WTC11 (cell line): ENCODE measurements around the gene MAN2B1. TPM values are rescaled to one million over a fixed set of nuclear protein-coding genes. Genes with fewer than 3 reads are reported as not detected.

Experiments used
- ATAC-seq: fragments of 200-7000 bp; cut with Tn5 transposase; 2 replicates; pipeline ENCODE4 v1.10.0; 2021; ENCODE audit warnings: mild to moderate bottlenecking, moderate library complexity
- CTCF ChIA-PET: fragments of 300-600 bp; sonication (Branson Sonifier 250); formaldehyde crosslinking; loops from one replicate; lab custom pipeline; 2021; ENCODE audit warnings: antibody characterized with exemption; lab: Charles Lee
- POLR2A ChIA-PET: fragments of 350-600 bp; sonication (Branson Sonifier 250); formaldehyde crosslinking; loops from one replicate; lab custom pipeline; 2021; ENCODE audit warnings: antibody characterized with exemption; lab: Charles Lee
- DNase-seq: peaks from one replicate; pipeline ENCODE4 v3.0.0; 2021; ENCODE audit warnings: low spot score
- H3K27ac Mint-ChIP-seq: 2 replicates; pipeline ENCODE4 v1.8.0; 2021; ENCODE audit warnings: mixed read lengths
- H3K27me3 Mint-ChIP-seq: 2 replicates; pipeline ENCODE4 v1.8.0; 2021; ENCODE audit warnings: low read depth, mild to moderate bottlenecking, moderate library complexity, mixed read lengths
- H3K36me3 Mint-ChIP-seq: 2 replicates; pipeline ENCODE4 v1.8.0; 2021; ENCODE audit warnings: mixed read lengths
- H3K4me1 Mint-ChIP-seq: 2 replicates; pipeline ENCODE4 v1.8.0; 2022; ENCODE audit warnings: mixed read lengths
- H3K4me3 Mint-ChIP-seq: 2 replicates; pipeline ENCODE4 v1.8.0; 2021; ENCODE audit warnings: mild to moderate bottlenecking, moderate library complexity, mixed read lengths
- H3K9me3 Mint-ChIP-seq: 2 replicates; pipeline ENCODE4 v1.8.0; 2021; ENCODE audit warnings: mixed read lengths
- CBFB ChIP-seq: sonication (generic); formaldehyde crosslinking; IDR thresholded peaks from 2 replicates; pipeline ENCODE4 v1.8.1; 2022; ENCODE audit warnings: mild to moderate bottlenecking, low read depth, missing genetic modification reagents
- CREB1 ChIP-seq: sonication (generic); formaldehyde crosslinking; IDR thresholded peaks from 2 replicates; pipeline ENCODE4 v1.8.0; 2023; ENCODE audit warnings: mild to moderate bottlenecking, missing genetic modification reagents
- FOXK1 ChIP-seq: sonication (generic); formaldehyde crosslinking; IDR thresholded peaks from 2 replicates; pipeline ENCODE4 v1.8.0; 2022; ENCODE audit warnings: mild to moderate bottlenecking, moderate library complexity, missing genetic modification reagents
- FOXP1 ChIP-seq: sonication (generic); formaldehyde crosslinking; IDR thresholded peaks from 2 replicates; pipeline ENCODE4 v1.8.0; 2022; ENCODE audit warnings: missing genetic modification reagents, mild to moderate bottlenecking, moderate library complexity, borderline replicate concordance
- IRF2 ChIP-seq: sonication (generic); formaldehyde crosslinking; IDR thresholded peaks from 2 replicates; pipeline ENCODE4 v1.8.0; 2022; ENCODE audit warnings: low read depth, missing genetic modification reagents, borderline replicate concordance
- JUN ChIP-seq: sonication (generic); formaldehyde crosslinking; IDR thresholded peaks from 2 replicates; pipeline ENCODE4 v1.8.0; 2023; ENCODE audit warnings: mild to moderate bottlenecking, missing genetic modification reagents
- MXD4 ChIP-seq: fragments of 250-450 bp; sonication (Bioruptor Pico); IDR thresholded peaks from 2 replicates; pipeline ENCODE4 v1.8.0; 2021; ENCODE audit warnings: mild to moderate bottlenecking, moderate library complexity, borderline replicate concordance
- NFATC4 ChIP-seq: fragments of 250-450 bp; sonication (Bioruptor Pico); IDR thresholded peaks from 2 replicates; pipeline ENCODE4 v1.9.0; 2021; ENCODE audit warnings: mild to moderate bottlenecking
- SMAD3 ChIP-seq: sonication (generic); formaldehyde crosslinking; IDR thresholded peaks from 2 replicates; pipeline ENCODE4 v1.8.0; 2022; ENCODE audit warnings: missing genetic modification reagents, mild to moderate bottlenecking, borderline replicate concordance
- TP53 ChIP-seq: sonication (generic); formaldehyde crosslinking; IDR thresholded peaks from 2 replicates; pipeline ENCODE4 v1.8.1; 2023; ENCODE audit warnings: mild to moderate bottlenecking, missing genetic modification reagents
- ZNF138 ChIP-seq: sonication (generic); formaldehyde crosslinking; conservative IDR thresholded peaks from 2 replicates; pipeline ENCODE4 v1.8.1; 2022; ENCODE audit warnings: mild to moderate bottlenecking, moderate library complexity, missing genetic modification reagents
- ZNF219 ChIP-seq: sonication (generic); formaldehyde crosslinking; IDR thresholded peaks from 2 replicates; pipeline ENCODE4 v1.8.0; 2023; ENCODE audit warnings: missing genetic modification reagents, mild to moderate bottlenecking, borderline replicate concordance
- ZNF423 ChIP-seq: fragments of 250-450 bp; sonication (Bioruptor Pico); IDR thresholded peaks from 2 replicates; pipeline ENCODE4 v2.1.2; 2022; ENCODE audit warnings: mild to moderate bottlenecking, moderate library complexity
- total RNA-seq: library from RNA; stranded (reverse); gene quantifications from 3 replicates; pipeline ENCODE4 v1.2.3, GENCODE V29; 2021
- TF ChIP-seq, protein P1 (sequence below): sonication (generic); formaldehyde crosslinking; IDR thresholded peaks from 2 replicates; pipeline ENCODE4 v1.8.1; 2023; ENCODE audit warnings: mild to moderate bottlenecking, missing genetic modification reagents, moderate library complexity
- TF ChIP-seq, protein P2 (sequence below): sonication (generic); formaldehyde crosslinking; conservative IDR thresholded peaks from 2 replicates; pipeline ENCODE4 v1.8.1; 2023; ENCODE audit warnings: mild to moderate bottlenecking, low read depth, missing genetic modification reagents, moderate library complexity
- TF ChIP-seq, protein P3 (sequence below): sonication (generic); formaldehyde crosslinking; IDR thresholded peaks from 2 replicates; pipeline ENCODE4 v1.8.1; 2023; ENCODE audit warnings: mild to moderate bottlenecking, missing genetic modification reagents, moderate library complexity
- TF ChIP-seq, protein P4 (sequence below): fragments of 250-450 bp; sonication (Bioruptor Pico); IDR thresholded peaks from 2 replicates; pipeline ENCODE4 v1.9.0; 2021; ENCODE audit warnings: moderate library complexity, mild to moderate bottlenecking, inconsistent platforms, borderline replicate concordance
- TF ChIP-seq, protein P5 (sequence below): sonication (generic); formaldehyde crosslinking; IDR thresholded peaks from 2 replicates; pipeline ENCODE4 v1.8.0; 2022; ENCODE audit warnings: mild to moderate bottlenecking, missing genetic modification reagents

The MAN2B1 gene
- total RNA-seq, 1 experiment from 2014 or later: 73.4 TPM

DNA sequence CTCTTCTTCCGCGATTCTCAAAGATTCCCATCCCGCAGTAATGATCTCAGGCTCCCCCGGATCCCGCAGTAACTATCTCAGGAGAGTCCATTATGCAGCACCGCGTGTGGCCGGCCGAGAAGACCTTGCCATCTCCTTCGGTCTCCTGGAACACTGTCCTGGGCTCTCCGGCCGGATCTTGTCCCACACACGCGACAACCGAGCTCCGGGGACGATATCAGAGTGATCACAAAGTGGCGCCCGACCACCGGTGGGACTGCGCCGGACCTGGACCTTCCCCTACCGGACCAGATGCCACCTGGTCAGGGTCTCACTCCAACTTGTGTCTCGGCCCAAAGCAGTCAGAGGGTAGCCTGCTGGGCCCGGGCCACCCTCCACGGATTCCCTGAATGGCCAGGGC lies 24.0 kb downstream of the MAN2B1 start:
- no peak overlapping the region for H3K27ac Mint-ChIP-seq
- POLR2A ChIA-PET: no interaction called here
- H3K4me1 Mint-ChIP-seq: peaks cover 10% of the 10 kb centered on the region
- CTCF ChIA-PET: interaction anchor here (1.5 kb wide), 1 partner anchor 31 kb away, joined by 4 read pairs; no protein-coding TSS in a partner anchor
- H3K27me3 Mint-ChIP-seq: peaks cover 27% of the 10 kb centered on the region
- ATAC-seq (no peak), DNase-seq (no peak)
- H3K9me3 Mint-ChIP-seq: no peaks in the 10 kb centered on the region
- TF ChIP-seq MXD4 (CRISPR knock-in tag) (no peak), IRF2 (CRISPR knock-in tag) (no peak), ZNF138 (CRISPR knock-in tag) (no peak), JUN (CRISPR knock-in tag) (no peak)
- H3K36me3 Mint-ChIP-seq: no peaks in the 10 kb centered on the region
- no peak overlapping the region for H3K4me3 Mint-ChIP-seq

DNA sequence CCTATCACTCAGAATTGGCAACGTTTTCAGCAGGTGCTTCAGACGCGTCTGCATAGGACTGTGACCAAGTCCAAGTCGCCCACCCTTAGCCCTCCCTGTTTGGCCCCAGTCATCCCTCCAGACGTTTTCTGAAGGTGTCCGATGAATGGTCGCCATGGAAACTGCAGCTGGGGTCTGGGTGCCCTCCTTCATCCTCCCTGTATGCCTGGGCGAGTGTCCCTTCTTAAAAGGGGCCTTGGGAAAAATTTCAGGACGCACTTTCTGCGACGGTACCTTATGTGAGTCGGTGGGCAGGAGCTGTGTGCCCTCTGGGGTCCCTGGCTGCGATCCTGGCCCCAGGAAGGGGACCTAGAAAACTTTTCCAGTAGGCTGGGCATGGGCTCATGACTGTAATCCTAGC lies 25.1 kb downstream of the MAN2B1 start:
- 0 out of 2 replicates have a peak, but pooled peaks cover 3% of the 10 kb centered on the region for H3K4me1 Mint-ChIP-seq
- H3K27me3 Mint-ChIP-seq: peaks cover 20% of the 10 kb centered on the region; the same call in 1 of the 2 replicates
- CTCF ChIA-PET: interaction anchor here (1.0 to 1.5 kb wide), 2 partner anchors 16 to 32 kb away, joined by 4 read pairs; no protein-coding TSS in a partner anchor
- no peak overlapping the region for H3K4me3 Mint-ChIP-seq
- DNase-seq (no peak), ATAC-seq (no peak)
- no peaks in the 10 kb centered on the region for H3K9me3 Mint-ChIP-seq
- no peaks in the 10 kb centered on the region for H3K36me3 Mint-ChIP-seq
- no peak for TF ChIP-seq FOXP1 (CRISPR knock-in tag)
- TF ChIP-seq CBFB: no peak
- TF ChIP-seq TP53 (CRISPR knock-in tag): no peak
- TF ChIP-seq, protein P1, sequence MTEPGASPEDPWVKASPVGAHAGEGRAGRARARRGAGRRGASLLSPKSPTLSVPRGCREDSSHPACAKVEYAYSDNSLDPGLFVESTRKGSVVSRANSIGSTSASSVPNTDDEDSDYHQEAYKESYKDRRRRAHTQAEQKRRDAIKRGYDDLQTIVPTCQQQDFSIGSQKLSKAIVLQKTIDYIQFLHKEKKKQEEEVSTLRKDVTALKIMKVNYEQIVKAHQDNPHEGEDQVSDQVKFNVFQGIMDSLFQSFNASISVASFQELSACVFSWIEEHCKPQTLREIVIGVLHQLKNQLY: no peak
- TF ChIP-seq ZNF423 (CRISPR knock-in tag): no peak
- no peak for TF ChIP-seq NFATC4 (CRISPR knock-in tag)
- TF ChIP-seq, protein P2, sequence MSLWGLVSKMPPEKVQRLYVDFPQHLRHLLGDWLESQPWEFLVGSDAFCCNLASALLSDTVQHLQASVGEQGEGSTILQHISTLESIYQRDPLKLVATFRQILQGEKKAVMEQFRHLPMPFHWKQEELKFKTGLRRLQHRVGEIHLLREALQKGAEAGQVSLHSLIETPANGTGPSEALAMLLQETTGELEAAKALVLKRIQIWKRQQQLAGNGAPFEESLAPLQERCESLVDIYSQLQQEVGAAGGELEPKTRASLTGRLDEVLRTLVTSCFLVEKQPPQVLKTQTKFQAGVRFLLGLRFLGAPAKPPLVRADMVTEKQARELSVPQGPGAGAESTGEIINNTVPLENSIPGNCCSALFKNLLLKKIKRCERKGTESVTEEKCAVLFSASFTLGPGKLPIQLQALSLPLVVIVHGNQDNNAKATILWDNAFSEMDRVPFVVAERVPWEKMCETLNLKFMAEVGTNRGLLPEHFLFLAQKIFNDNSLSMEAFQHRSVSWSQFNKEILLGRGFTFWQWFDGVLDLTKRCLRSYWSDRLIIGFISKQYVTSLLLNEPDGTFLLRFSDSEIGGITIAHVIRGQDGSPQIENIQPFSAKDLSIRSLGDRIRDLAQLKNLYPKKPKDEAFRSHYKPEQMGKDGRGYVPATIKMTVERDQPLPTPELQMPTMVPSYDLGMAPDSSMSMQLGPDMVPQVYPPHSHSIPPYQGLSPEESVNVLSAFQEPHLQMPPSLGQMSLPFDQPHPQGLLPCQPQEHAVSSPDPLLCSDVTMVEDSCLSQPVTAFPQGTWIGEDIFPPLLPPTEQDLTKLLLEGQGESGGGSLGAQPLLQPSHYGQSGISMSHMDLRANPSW (CRISPR knock-in tag): no peak
- TF ChIP-seq CREB1 (CRISPR knock-in tag): no peak
- no peak for TF ChIP-seq ZNF219 (CRISPR knock-in tag)
- no peak for TF ChIP-seq SMAD3 (CRISPR knock-in tag)
- TF ChIP-seq, protein P3, sequence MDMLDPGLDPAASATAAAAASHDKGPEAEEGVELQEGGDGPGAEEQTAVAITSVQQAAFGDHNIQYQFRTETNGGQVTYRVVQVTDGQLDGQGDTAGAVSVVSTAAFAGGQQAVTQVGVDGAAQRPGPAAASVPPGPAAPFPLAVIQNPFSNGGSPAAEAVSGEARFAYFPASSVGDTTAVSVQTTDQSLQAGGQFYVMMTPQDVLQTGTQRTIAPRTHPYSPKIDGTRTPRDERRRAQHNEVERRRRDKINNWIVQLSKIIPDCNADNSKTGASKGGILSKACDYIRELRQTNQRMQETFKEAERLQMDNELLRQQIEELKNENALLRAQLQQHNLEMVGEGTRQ (CRISPR knock-in tag): no peak
- TF ChIP-seq, protein P4, sequence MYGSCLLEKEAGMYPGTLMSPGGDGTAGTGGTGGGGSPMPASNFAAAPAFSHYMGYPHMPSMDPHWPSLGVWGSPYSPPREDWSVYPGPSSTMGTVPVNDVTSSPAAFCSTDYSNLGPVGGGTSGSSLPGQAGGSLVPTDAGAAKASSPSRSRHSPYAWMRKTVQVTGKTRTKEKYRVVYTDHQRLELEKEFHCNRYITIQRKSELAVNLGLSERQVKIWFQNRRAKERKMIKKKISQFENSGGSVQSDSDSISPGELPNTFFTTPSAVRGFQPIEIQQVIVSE (CRISPR knock-in tag): no peak
- TF ChIP-seq, protein P5, sequence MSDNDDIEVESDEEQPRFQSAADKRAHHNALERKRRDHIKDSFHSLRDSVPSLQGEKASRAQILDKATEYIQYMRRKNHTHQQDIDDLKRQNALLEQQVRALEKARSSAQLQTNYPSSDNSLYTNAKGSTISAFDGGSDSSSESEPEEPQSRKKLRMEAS (CRISPR knock-in tag): no peak
- no peak for TF ChIP-seq FOXK1 (CRISPR knock-in tag)
- TF ChIP-seq, all 79 proteins: peak for 0
- no peak overlapping the region for H3K27ac Mint-ChIP-seq
- POLR2A ChIA-PET: interaction anchor here (0.6 kb wide), 1 partner anchor 37 kb away, joined by 4 read pairs; no protein-coding TSS in a partner anchor
